ENCODE measurements around the gene AIG1.

The AIG1 gene

GRCh38 chr6:143221698-143222097, 161.0 kb downstream of the AIG1 start:
- in situ Hi-C loops (cut with HindIII; ENCODE audit: low sequenced_read_pairs), result no loop called here
- no peak overlapping the region for H3K4me3 ChIP-seq (ENCODE audit: low read depth, low read length)
- no peak for DNase-seq (ENCODE audit: low read depth, low spot score)
- no peak for TF ChIP-seq CTCF (IDR thresholded peaks at IDR 0.05; ENCODE audit: low read depth, low read length)

GRCh38 chr6:143222310-143222709, 161.6 kb downstream of the AIG1 start:
- in situ Hi-C loops (cut with HindIII; ENCODE audit: low sequenced_read_pairs), result no loop called here
- TF ChIP-seq CTCF (IDR thresholded peaks at IDR 0.05; ENCODE audit: low read depth, low read length), result no peak

GRCh38 chr6:143222801-143223231, 162.1 kb downstream of the AIG1 start:
- in situ Hi-C loops (cut with HindIII; ENCODE audit: low sequenced_read_pairs), result no loop called here
- TF ChIP-seq CTCF (IDR thresholded peaks at IDR 0.05; ENCODE audit: low read depth, low read length), result no peak
- DNase-seq (ENCODE audit: low read depth, low spot score), result no peak
- H3K4me3 ChIP-seq (ENCODE audit: low read depth, low read length), result no peak overlapping the region

More at GRCh38 chr6:143222310-143222709, 161.6 kb downstream of the AIG1 start:
- DNase-seq (ENCODE audit: low read depth, low spot score), result no peak
- no peak overlapping the region for H3K4me3 ChIP-seq (ENCODE audit: low read depth, low read length)

GRCh38 chr6:143223895-143224294, 163.2 kb downstream of the AIG1 start:
- in situ Hi-C loops (cut with HindIII; ENCODE audit: low sequenced_read_pairs), result no loop called here
- TF ChIP-seq CTCF (IDR thresholded peaks at IDR 0.05; ENCODE audit: low read depth, low read length), result no peak
- no peak overlapping the region for H3K4me3 ChIP-seq (ENCODE audit: low read depth, low read length)
- DNase-seq (ENCODE audit: low read depth, low spot score), result no peak

- no peak for DNase-seq (ENCODE audit: low read depth, low spot score)
- in situ Hi-C loops (cut with HindIII; ENCODE audit: low sequenced_read_pairs), result no loop called here
- no peak overlapping the region for H3K4me3 ChIP-seq (ENCODE audit: low read depth, low read length)
- TF ChIP-seq CTCF (IDR thresholded peaks at IDR 0.05; ENCODE audit: low read depth, low read length), result no peak
Observed at GRCh38 chr6:143224516-143224915, 163.8 kb downstream of the AIG1 start.

GRCh38 chr6:143225929-143226328, 165.2 kb downstream of the AIG1 start:
- in situ Hi-C loops (cut with HindIII; ENCODE audit: low sequenced_read_pairs), result no loop called here
- no peak for DNase-seq (ENCODE audit: low read depth, low spot score)
- no peak for TF ChIP-seq CTCF (IDR thresholded peaks at IDR 0.05; ENCODE audit: low read depth, low read length)
- no peak overlapping the region for H3K4me3 ChIP-seq (ENCODE audit: low read depth, low read length)

GRCh38 chr6:143227675-143228074, 167.0 kb downstream of the AIG1 start:
- H3K4me3 ChIP-seq (ENCODE audit: low read depth, low read length), result no peak overlapping the region
- TF ChIP-seq CTCF (IDR thresholded peaks at IDR 0.05; ENCODE audit: low read depth, low read length), result no peak
- no peak for DNase-seq (ENCODE audit: low read depth, low spot score)
- in situ Hi-C loops (cut with HindIII; ENCODE audit: low sequenced_read_pairs), result no loop called here
